Raji (cell line): ENCODE data around the gene LLGL2.

Experiments
- POLR2A ChIP-seq: IDR thresholded peaks from 2 replicates; pipeline ENCODE4 v1.6.1; 2011; ENCODE audit warnings: low read depth, low read length, control low read depth; ENCODE audit not compliant: insufficient read depth

The LLGL2 gene

DNA sequence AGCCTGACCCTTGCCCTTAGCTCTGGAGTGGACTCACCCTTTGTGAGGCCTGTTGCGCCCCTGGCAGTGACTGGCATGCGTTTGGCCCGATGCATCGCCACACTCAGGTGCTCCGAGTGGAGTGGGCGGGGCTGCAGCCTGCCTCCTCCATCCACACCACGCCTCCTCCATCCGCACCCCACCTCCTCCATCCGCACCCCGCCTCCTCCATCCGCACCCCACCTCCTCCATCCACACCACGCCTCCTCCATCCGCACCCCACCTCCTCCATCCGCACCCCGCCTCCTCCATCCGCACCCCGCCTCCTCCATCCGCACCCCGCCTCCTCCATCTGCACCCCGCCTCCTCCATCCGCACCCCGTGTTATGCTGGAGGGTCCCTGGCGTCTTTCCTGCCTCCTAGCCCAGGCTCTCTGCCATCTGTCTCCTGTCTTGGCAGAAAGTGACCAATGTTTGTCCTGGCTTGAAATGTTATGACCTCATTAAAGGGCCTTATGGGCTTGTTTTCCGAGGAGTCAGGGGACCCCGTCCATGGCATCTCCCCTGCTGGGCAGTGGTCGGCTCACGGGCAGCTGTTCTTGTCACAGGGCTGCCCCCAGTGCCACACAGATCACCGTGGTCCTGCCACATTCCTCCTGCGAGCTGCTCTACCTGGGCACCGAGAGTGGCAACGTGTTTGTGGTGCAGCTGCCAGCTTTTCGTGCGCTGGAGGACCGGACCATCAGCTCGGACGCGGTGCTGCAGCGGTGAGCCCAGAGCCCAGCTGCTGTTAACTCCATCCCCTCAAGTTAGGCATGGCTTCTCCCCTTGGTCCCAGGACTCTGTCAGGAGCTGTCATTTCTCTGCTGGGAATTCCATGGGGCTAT lies 33.4 kb downstream of the LLGL2 start:
- no peak for TF ChIP-seq POLR2A

DNA sequence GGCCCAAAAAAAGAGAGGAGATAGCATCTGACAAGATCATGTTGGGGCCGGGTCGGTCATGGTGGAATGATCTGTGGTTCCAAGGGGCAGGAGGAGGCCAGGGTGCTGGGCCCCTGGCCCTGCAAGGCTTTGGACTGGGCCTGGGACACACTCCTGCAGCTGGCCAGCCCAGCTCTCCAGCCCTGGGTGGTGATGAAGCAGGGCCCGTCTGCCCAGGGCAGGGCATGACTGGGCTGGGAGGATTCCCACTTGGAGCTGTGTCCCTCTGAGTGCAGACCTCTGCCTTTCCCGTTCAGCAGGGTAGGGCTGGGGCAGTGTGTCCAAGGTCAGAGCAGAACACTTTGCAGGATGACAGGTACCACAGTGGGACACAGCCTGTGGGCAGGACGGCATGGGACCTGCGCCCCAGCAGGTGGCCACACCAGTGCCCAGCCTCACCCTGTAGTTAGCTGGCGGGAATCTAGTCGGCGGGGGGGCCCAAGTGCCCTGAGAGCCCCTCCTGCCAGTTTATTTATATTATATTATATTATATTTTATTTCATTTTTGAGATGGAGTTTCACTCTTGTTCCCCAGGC lies 34.5 kb downstream of the LLGL2 start:
- TF ChIP-seq POLR2A, result no peak

DNA sequence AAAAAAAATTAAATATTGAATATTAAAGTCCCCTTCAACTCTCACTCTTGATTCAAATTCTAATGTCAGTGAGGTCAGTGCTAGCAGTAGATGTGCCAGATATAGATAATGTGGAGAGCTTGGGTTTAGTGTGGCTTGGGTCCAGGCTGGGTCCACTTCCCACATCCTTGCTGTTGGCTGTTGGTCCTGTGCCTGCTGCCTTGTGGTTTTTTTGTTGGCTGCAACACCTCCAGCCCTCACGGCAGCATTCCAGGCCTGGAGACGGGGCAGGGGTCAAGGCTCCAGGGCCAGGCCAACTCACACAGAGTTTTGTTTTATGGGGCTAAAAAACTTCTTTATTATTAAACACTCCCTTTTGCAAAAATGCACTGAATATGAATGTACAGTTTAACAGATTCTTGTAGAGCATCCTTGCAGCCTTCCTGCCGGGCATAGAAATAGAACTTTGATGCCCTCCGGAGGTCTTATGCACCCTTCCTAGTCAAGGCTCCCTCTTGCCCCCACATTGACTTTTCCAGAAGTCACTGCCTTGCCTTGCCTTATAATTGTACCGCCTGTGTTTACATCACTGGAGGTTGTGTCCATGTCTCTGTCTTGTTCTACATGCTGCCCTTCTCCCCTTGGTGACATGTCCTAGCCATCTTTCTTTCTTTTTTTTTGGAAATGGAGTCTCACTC lies 36.6 kb downstream of the LLGL2 start:
- no peak for TF ChIP-seq POLR2A

DNA sequence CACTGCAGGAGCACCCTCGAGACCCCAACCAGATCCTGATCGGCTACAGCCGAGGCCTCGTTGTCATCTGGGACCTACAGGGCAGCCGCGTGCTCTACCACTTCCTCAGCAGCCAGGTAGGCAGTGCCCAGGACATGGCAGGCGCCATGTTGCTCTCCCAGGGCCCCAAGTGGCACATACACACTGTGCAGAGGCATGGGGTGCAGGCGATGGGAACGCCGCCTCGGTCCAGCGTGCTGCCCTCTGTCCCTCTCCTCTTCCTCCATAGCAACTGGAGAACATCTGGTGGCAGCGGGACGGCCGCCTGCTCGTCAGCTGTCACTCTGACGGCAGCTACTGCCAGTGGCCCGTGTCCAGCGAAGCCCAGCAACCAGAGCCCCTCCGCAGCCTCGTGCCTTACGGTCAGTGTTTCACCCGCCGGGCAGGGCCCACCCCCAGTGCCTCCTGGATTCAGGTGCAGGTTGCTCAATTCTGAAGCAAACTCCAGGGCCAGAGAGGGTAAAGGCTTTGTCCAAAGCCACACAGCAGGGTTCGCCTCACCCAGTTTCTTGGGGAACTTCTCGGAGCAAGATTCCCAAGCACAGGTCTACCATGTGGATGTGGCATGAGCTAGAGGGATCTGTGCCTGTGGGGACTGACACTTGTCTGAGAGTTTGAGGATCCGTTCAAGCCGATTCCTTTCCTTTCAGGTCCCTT lies 37.7 kb downstream of the LLGL2 start:
- no peak for TF ChIP-seq POLR2A

DNA sequence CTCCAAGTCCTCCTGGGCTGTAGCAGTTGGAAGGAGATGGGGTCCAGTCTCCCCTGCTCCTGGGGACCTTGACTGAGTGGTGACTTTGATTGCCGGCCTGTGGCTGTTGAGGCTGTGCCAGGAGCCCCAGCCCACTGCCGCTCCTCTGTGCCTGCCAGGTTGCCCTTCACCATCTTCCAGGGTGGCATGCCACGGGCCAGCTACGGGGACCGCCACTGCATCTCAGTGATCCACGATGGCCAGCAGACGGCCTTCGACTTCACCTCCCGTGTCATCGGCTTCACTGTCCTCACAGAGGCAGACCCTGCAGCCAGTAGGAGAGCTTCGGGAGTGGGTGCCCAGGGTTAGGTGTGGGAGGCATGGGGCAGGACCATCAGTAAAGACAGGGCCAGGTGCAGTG lies 38.7 kb downstream of the LLGL2 start:
- no peak for TF ChIP-seq POLR2A

DNA sequence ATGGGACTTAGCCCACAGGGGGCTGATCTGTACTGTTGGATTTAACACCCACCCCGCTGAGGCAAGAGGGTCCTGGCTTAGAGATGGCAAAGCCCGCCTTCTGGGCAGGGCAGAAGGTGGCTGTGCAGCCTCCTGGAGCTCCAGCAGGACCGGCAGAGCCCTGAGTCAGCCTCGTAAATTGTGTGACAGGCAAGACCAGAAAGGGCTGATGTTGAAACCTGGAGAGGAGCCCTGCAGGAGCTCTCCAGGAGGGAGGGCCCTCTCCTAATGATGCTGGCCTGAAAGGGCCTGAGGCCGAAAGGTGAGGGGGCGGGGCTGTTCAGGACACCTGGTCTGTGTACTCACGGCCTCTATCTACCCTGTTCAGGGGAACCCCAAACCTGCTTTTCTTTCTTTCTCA lies 39.6 kb downstream of the LLGL2 start:
- no peak for TF ChIP-seq POLR2A

DNA sequence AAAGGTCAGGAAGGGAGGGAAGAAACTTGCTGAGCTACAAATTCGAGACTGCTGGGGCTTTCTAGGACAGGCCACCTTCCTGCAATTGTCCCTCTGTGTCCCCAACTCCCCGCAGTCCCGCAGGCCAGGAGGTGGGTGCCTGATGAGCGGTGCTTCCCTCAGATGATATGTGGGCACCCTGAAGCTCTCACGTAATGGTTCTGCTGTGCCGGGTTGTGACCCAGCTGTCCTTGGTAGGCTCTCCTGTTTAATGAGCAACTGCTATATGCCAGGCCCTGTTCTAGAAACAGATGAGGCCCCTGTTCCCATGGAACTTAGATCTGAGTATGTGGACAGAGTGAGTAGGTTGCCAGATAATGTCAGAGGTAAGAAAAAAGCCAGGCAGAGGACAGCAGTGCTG lies 40.1 kb downstream of the LLGL2 start:
- TF ChIP-seq POLR2A, result no peak

DNA sequence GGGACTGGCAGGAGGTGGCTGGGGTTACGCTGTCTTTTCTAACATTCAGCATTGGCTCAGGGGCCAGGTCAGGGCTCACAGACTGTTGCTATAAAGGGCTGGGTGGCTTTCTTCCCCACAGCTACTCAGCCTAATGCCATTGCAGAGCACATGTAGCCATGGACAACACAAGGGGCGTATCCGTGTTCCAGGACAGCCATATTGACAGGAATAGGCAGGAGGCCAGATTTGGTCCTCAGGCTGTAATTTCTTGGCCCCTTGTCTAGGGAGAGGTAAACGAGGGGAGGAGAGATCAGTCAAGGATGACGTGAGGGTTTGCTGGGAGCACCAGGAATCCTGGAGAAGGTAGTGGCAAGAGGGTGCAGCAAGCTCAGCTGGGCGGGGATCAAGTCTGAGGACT lies 40.9 kb downstream of the LLGL2 start:
- no peak for TF ChIP-seq POLR2A

DNA sequence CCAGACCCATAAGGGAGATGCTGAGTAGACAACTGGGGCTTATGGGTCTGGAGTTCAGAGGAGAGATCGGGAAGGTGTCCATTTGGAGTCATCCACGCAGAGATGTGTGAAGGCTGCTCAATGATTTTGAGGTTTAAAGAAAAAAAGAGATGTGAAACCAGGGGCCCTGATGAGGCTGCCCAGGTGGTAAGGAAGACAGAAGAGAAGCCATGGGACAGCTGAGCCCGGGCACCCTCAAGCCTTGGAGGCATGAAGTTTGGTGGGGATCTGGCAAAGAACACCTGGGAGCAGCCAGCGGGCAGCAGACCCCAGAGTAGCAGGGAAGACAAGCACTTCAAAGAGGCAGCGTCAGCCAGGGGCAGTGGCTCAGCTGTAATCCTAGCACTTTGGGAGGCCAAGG lies 41.3 kb downstream of the LLGL2 start:
- no peak for TF ChIP-seq POLR2A

DNA sequence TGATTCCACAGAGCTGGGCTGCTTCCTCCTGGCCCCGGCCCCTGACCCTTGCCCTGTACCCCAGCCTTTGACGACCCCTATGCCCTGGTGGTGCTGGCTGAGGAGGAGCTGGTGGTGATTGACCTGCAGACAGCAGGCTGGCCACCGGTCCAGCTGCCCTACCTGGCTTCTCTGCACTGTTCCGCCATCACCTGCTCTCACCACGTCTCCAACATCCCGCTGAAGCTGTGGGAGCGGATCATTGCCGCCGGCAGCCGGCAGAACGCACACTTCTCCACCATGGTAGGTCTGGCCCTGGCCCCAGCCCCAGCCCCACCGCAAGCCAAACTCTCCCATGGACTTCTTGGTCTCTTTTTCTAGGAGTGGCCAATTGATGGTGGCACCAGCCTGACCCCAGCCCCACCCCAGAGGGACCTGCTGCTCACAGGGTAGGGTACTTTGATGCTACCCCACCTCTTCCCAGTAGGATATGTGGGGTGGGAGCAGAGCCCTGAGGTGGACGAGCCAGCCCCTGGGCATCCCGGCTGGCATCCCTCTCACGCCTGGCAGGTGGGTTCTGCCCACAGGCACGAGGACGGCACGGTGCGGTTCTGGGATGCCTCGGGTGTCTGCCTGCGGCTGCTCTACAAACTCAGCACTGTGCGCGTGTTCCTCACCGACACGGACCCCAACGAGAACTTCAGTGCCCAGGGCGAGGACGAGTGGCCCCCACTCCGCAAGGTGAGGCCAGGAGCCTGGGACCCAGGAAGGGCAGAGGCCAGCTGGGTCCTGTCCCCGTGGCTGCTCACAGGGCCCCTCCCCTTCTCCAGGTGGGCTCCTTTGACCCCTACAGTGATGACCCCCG lies 43.1 kb downstream of the LLGL2 start:
- TF ChIP-seq POLR2A, result no peak

DNA sequence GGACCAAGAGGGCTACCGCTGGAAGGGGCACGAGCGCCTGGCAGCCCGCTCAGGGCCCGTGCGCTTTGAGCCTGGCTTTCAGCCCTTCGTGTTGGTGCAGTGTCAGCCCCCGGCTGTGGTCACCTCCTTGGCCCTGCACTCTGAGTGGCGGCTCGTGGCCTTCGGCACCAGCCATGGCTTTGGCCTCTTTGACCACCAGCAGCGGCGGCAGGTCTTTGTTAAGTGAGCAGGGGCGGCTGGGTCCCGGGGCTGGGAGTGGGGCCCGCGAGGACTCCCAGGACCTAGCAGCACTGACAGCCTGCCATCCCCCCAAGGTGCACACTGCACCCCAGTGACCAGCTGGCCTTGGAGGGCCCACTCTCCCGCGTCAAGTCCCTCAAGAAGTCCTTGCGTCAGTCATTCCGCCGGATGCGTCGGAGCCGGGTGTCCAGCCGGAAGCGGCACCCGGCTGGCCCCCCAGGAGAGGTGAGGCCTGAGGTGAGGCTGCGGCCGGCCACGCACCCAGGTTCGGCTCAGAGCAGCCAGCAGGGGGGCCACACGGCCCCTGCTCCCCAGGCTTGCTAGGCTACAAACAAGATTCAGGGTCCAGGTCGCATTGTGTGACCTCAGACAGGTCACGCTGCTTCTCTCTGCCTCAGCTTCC lies 44.7 kb downstream of the LLGL2 start:
- TF ChIP-seq POLR2A, result no peak

DNA sequence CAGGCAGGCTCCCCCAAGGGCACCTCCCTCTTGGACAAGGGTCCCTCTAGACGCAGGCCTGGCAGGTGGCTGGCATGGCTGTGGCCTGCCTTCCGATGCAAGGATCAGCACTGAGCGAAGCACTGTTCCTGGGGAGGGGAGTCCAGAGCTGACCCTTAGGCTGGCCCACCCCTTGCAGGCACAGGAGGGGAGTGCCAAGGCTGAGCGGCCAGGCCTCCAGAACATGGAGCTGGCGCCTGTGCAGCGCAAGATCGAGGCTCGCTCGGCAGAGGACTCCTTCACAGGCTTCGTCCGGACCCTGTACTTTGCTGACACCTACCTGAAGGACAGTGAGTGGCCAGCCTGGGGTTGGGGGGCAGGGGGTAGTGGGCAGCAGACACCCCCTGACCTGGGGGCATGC lies 45.3 kb downstream of the LLGL2 start:
- TF ChIP-seq POLR2A, result no peak

DNA sequence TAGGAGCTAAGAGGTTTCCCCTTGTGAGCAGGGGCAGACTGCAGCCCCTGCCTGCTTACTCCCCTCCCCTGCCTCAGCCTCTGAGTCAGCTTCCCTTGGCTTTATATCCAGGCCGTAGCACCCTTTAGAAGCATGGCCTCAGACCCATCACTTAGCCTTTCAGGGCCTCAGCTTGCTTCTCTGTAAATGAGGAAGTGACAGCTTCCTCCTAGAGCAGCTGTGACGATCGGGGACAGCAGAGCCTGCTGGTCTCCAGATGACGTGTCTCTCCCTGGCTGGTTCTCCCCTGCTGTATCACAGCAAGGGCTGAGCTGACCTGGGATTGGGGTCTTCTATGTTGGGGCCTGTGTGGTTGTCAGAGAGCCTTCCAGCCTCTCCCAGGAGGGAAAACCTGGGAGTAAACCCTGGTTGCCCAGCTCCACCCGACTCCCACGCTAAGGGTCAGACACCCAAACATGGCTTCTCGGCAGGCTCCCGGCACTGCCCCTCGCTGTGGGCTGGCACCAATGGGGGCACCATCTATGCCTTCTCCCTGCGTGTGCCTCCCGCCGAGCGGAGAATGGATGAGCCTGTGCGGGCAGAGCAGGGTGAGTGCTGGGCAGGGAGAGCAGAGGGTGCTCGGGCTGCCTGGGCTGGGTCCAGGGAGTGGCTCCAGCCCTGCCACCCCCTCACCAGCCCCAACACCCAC lies 45.8 kb downstream of the LLGL2 start:
- TF ChIP-seq POLR2A, result peak; percentile 52

DNA sequence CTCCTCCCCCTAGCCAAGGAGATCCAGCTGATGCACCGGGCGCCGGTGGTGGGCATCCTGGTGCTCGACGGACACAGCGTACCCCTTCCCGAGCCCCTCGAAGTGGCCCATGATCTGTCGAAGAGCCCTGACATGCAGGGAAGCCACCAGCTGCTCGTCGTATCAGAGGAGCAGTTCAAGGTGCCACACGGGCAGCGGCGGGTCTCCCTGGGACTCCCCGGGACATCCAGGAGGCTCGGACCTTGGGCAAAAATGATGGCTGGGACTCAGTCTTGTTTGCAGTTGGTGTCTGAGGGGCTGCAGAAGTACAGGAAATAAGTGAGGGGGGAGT lies 46.4 kb downstream of the LLGL2 start:
- TF ChIP-seq POLR2A, result no peak
